ENCODE results near the gene WWC2.

DNA sequence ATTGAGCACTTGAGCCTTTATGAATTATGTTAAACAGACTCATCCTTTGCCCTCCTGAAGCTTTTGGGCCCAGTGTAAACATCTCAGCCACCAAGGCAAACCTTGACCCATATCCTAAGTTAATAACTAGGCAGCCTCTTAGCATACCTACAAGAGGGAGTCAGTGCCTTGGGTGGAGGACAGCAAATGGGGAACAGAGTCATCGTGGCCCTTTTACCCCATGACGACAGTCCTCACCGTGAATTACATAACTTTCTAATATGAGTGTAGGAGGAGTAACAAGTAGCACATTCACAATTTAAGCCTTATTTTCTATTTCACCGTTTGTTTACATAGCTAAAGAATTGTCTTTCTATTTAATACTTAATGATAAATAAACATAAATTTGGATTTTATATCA, 204.2 kb downstream of the WWC2 start:
- no peak for TF ChIP-seq EGR1 (IDR thresholded peaks at IDR 0.05)
- TF ChIP-seq, protein P1, sequence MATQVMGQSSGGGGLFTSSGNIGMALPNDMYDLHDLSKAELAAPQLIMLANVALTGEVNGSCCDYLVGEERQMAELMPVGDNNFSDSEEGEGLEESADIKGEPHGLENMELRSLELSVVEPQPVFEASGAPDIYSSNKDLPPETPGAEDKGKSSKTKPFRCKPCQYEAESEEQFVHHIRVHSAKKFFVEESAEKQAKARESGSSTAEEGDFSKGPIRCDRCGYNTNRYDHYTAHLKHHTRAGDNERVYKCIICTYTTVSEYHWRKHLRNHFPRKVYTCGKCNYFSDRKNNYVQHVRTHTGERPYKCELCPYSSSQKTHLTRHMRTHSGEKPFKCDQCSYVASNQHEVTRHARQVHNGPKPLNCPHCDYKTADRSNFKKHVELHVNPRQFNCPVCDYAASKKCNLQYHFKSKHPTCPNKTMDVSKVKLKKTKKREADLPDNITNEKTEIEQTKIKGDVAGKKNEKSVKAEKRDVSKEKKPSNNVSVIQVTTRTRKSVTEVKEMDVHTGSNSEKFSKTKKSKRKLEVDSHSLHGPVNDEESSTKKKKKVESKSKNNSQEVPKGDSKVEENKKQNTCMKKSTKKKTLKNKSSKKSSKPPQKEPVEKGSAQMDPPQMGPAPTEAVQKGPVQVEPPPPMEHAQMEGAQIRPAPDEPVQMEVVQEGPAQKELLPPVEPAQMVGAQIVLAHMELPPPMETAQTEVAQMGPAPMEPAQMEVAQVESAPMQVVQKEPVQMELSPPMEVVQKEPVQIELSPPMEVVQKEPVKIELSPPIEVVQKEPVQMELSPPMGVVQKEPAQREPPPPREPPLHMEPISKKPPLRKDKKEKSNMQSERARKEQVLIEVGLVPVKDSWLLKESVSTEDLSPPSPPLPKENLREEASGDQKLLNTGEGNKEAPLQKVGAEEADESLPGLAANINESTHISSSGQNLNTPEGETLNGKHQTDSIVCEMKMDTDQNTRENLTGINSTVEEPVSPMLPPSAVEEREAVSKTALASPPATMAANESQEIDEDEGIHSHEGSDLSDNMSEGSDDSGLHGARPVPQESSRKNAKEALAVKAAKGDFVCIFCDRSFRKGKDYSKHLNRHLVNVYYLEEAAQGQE (IDR thresholded peaks at IDR 0.05; ENCODE audit: low read depth): no peak
- no peak for TF ChIP-seq TCF12 (IDR thresholded peaks at IDR 0.05; ENCODE audit: low read depth)
- TF ChIP-seq, protein P2, sequence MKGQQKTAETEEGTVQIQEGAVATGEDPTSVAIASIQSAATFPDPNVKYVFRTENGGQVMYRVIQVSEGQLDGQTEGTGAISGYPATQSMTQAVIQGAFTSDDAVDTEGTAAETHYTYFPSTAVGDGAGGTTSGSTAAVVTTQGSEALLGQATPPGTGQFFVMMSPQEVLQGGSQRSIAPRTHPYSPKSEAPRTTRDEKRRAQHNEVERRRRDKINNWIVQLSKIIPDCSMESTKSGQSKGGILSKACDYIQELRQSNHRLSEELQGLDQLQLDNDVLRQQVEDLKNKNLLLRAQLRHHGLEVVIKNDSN (IDR thresholded peaks at IDR 0.05): no peak

Data from Ishikawa (cell line).